K562 (cell line): ENCODE data around the gene RPS15A. TPM values are rescaled to one million over a fixed set of nuclear protein-coding genes. Genes with fewer than 3 reads are reported as not detected.

ENCODE experiments used
- COPS2 ChIP-seq: fragments of 450-650 bp; conservative IDR thresholded peaks from 2 replicates; pipeline ENCODE4 v1.6.1; 2016; ENCODE audit warnings: mild to moderate bottlenecking, moderate library complexity
- CSDE1 ChIP-seq, 2 experiments: fragments of 450-650 bp; IDR thresholded peaks; 2 replicates each; pipeline ENCODE4 v1.6.1; 2016; ENCODE audit warnings: mild to moderate bottlenecking in 1 of 2
- GATAD2A ChIP-seq: fragments of 450-650 bp; IDR thresholded peaks from 2 replicates; pipeline ENCODE4 v1.6.1; 2017
- GTF2E2 ChIP-seq: fragments of 200-800 bp; sonication (Bioruptor generic); IDR thresholded peaks from 2 replicates; pipeline ENCODE4 v1.6.1; 2016; ENCODE audit warnings: missing genetic modification characterization, missing compliant biosample characterization
- GTF2F1 ChIP-seq: IDR thresholded peaks from 2 replicates; pipeline ENCODE4 v1.6.1; 2011; ENCODE audit warnings: low read depth, low read length, improper control_type of control experiment
- LARP7 ChIP-seq: fragments of 450-650 bp; IDR thresholded peaks from 2 replicates; pipeline ENCODE4 v1.6.1; 2016
- MAFF ChIP-seq: IDR thresholded peaks from 2 replicates; pipeline ENCODE4 v1.6.1; 2012; ENCODE audit warnings: low read length, improper control_type of control experiment
- MYNN ChIP-seq, 2 experiments: sonication (generic); formaldehyde crosslinking in 1 of 2; IDR thresholded peaks; 2 replicates each; pipeline versions ENCODE4 v1.5.0 to v1.6.1; 2016 to 2020; ENCODE audit warnings: antibody characterized with exemption in 1 of 2, missing genetic modification reagents in 1 of 2
- POLR2B ChIP-seq: fragments of 450-650 bp; IDR thresholded peaks from 2 replicates; pipeline ENCODE4 v1.6.1; 2018; ENCODE audit warnings: low read depth; ENCODE audit not compliant: partially characterized antibody
- SFPQ ChIP-seq: fragments of 200-400 bp; formaldehyde crosslinking; IDR thresholded peaks from 2 replicates; pipeline ENCODE4 v1.6.1; 2017; ENCODE audit warnings: mild to moderate bottlenecking, low read depth, low read length, moderate library complexity
- SIN3B ChIP-seq: fragments of 450-650 bp; IDR thresholded peaks from 2 replicates; pipeline ENCODE4 v1.6.1; 2017; ENCODE audit warnings: low read depth, mild to moderate bottlenecking, moderate library complexity
- SIRT6 ChIP-seq: IDR thresholded peaks from one replicate; pipeline ENCODE4 v1.6.1; 2012; ENCODE audit warnings: low read depth, mild to moderate bottlenecking, control low read depth, inconsistent platforms, low read length, moderate library complexity
- TAF1 ChIP-seq: IDR thresholded peaks from 2 replicates; pipeline ENCODE4 v1.6.1; 2011; ENCODE audit warnings: mild to moderate bottlenecking, low read length, moderate library complexity; ENCODE audit not compliant: insufficient read depth, control insufficient read depth, severe bottlenecking; ENCODE audit errors: extremely low read depth
- XRCC5 ChIP-seq: fragments of 200-400 bp; formaldehyde crosslinking; IDR thresholded peaks from 2 replicates; pipeline ENCODE4 v1.6.1; 2017; ENCODE audit warnings: low read depth, mild to moderate bottlenecking, low read length
- ZC3H4 ChIP-seq: sonication (generic); formaldehyde crosslinking; IDR thresholded peaks from 2 replicates; pipeline ENCODE4 v1.9.0; 2021; ENCODE audit warnings: missing genetic modification reagents, borderline replicate concordance
- ZNF174 ChIP-seq: fragments of 250-450 bp; sonication (Bioruptor Pico); IDR thresholded peaks from 2 replicates; pipeline ENCODE4 v1.4.0; 2020; ENCODE audit warnings: mild to moderate bottlenecking
- ZNF24 ChIP-seq: fragments of 450-650 bp; IDR thresholded peaks from 2 replicates; pipeline ENCODE4 v1.6.1; 2016
- ZNF507 ChIP-seq: conservative IDR thresholded peaks from 2 replicates; pipeline ENCODE4 v1.6.1; 2017; ENCODE audit warnings: missing genetic modification characterization, missing compliant biosample characterization
- ZNF707 ChIP-seq: fragments of 250-450 bp; sonication (Bioruptor Pico); conservative IDR thresholded peaks from 2 replicates; pipeline ENCODE4 v1.8.0; 2022; ENCODE audit warnings: inconsistent platforms, mild to moderate bottlenecking, moderate library complexity
- ZNF780A ChIP-seq: fragments of 250-450 bp; sonication (Bioruptor Pico); IDR thresholded peaks from 2 replicates; pipeline ENCODE4 v1.5.0; 2021; ENCODE audit warnings: mild to moderate bottlenecking
- ZNF830 ChIP-seq: fragments of 250-450 bp; sonication (Bioruptor Pico); IDR thresholded peaks from 2 replicates; pipeline ENCODE4 v1.5.0; 2021; ENCODE audit warnings: mild to moderate bottlenecking
- polyA plus RNA-seq, 8 experiments: library from polyadenylated mRNA; depleted of rRNA in 4 of 8; stranded (reverse) in 5 of 8; unstranded in 3 of 8; fragments of >200 nt; fragmentation: Nextera tagmentation in 2 of 8; fragmentation: Illumina TruSeq in 1 of 8; extraction: Ambion mirVana in 2 of 8; extraction: Trizol in 1 of 8; gene quantifications; 2 replicates each; pipeline versions ENCODE4 v1.2.1 to v1.2.3, GENCODE V29; 2011 to 2014; ENCODE audit warnings: inconsistent platforms in 1 of 8, missing spikeins in 1 of 8
- total RNA-seq, 7 experiments: library from RNA; depleted of rRNA in 6 of 7; stranded (reverse); fragments of >200 nt in 6 of 7; fragmentation: Illumina TruSeq in 2 of 7; extraction: Trizol in 2 of 7; gene quantifications; 2 replicates each; pipeline versions ENCODE4 v1.2.1 to v1.2.3, GENCODE V29; 2011 to 2021; ENCODE audit warnings: low replicate concordance in 1 of 7
- TF ChIP-seq, protein P1 (sequence below): fragments of 450-650 bp; IDR thresholded peaks from 2 replicates; pipeline ENCODE4 v1.6.1; 2018; ENCODE audit not compliant: partially characterized antibody
- TF ChIP-seq, protein P2 (sequence below): sonication (generic); formaldehyde crosslinking; IDR thresholded peaks from 2 replicates; pipeline ENCODE4 v1.8.0; 2022; ENCODE audit warnings: mild to moderate bottlenecking, missing genetic modification reagents

Gene RPS15A
- total and polyA plus RNA-seq, 9 of the 15 experiments (the other 6 are each of a cell fraction or from before 2014, with no cell fraction given): 1,397 to 5,474 (median 2,798) TPM

DNA sequence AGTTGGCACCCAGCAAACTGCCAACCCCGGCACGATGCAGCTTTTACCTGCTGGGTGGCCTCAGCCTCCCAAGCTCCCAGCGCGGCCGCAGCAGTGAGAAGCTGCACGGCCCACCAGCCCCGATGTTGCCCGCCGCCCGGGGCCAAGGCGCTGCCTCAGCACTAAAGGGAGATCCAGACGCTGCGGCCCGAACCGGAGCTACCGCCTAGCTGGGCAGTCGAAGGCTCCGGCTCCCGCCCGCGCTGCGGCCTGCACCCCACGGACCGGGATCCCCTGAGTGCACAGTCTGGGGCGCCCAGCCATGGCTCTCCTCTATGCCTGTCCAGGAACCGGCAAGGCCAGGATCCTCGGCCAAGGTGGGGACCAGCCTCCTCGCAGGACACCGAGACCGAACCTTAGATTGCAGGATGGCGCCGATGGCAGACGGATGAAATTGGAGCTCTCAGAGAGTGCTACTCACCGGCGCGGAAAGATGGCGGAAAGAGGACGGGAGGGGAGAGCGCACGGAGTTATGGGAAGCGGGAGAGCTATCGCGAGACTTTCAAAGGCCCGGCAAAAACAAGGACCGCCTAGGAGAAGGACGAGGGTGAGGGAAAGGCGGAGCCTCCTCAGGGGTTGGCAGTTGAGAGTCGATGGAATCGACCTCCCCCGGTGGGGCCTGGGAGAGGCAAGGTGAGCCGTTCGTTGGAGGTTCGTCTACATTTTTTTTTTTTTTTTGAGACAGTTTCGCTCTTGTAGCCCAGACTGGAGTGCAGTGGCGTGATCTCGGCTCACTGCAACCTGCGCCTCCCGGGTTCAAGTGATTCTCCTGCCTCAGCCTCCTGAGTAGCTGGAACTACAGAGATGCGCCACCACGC, at the start of gene RPS15A (continued):
- TF ChIP-seq, protein P1, sequence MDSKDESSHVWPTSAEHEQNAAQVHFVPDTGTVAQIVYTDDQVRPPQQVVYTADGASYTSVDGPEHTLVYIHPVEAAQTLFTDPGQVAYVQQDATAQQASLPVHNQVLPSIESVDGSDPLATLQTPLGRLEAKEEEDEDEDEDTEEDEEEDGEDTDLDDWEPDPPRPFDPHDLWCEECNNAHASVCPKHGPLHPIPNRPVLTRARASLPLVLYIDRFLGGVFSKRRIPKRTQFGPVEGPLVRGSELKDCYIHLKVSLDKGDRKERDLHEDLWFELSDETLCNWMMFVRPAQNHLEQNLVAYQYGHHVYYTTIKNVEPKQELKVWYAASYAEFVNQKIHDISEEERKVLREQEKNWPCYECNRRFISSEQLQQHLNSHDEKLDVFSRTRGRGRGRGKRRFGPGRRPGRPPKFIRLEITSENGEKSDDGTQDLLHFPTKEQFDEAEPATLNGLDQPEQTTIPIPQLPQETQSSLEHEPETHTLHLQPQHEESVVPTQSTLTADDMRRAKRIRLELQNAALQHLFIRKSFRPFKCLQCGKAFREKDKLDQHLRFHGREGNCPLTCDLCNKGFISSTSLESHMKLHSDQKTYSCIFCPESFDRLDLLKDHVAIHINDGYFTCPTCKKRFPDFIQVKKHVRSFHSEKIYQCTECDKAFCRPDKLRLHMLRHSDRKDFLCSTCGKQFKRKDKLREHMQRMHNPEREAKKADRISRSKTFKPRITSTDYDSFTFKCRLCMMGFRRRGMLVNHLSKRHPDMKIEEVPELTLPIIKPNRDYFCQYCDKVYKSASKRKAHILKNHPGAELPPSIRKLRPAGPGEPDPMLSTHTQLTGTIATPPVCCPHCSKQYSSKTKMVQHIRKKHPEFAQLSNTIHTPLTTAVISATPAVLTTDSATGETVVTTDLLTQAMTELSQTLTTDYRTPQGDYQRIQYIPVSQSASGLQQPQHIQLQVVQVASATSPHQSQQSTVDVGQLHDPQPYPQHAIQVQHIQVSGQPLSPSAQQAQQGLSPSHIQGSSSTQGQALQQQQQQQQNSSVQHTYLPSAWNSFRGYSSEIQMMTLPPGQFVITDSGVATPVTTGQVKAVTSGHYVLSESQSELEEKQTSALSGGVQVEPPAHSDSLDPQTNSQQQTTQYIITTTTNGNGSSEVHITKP: peak; percentile 5
- peak; percentile 99 for TF ChIP-seq POLR2B
- TF ChIP-seq SFPQ: no peak
- peak; percentile 93 for TF ChIP-seq TAF1
- TF ChIP-seq ZNF830 (CRISPR knock-in tag): peak; percentile 77; the same call in 1 of the 2 replicates
- no peak for TF ChIP-seq MYNN (IDR thresholded peaks at IDR 0.05)
- no peak for TF ChIP-seq MYNN (CRISPR knock-in tag; IDR thresholded peaks at IDR 0.05)
- no peak for TF ChIP-seq COPS2
- no peak for TF ChIP-seq LARP7
- TF ChIP-seq GTF2F1: peak; percentile 91; the same call in 1 of the 2 replicates
- TF ChIP-seq ZC3H4 (CRISPR knock-in tag): no peak
- TF ChIP-seq XRCC5: peak; percentile 78; the same call in 1 of the 2 replicates
- peak; percentile 94 for TF ChIP-seq GTF2E2
- TF ChIP-seq ZNF24: no peak; the same call in 1 of the 2 replicates
- peak; percentile 42; the same call in 1 of the 2 replicates for TF ChIP-seq GATAD2A
- TF ChIP-seq SIN3B: no peak; the same call in 1 of the 2 replicates
- TF ChIP-seq ZNF174 (CRISPR knock-in tag): no peak
- no peak for TF ChIP-seq MAFF
- TF ChIP-seq SIRT6: no peak
- TF ChIP-seq, protein P2, sequence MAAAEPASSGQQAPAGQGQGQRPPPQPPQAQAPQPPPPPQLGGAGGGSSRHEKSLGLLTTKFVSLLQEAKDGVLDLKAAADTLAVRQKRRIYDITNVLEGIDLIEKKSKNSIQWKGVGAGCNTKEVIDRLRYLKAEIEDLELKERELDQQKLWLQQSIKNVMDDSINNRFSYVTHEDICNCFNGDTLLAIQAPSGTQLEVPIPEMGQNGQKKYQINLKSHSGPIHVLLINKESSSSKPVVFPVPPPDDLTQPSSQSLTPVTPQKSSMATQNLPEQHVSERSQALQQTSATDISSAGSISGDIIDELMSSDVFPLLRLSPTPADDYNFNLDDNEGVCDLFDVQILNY (CRISPR knock-in tag): peak; percentile 60
- no peak for TF ChIP-seq ZNF707 (CRISPR knock-in tag)
- no peak for TF ChIP-seq ZNF780A
- TF ChIP-seq ZNF507 (tag): no peak
- no peak for TF ChIP-seq CSDE1 (IDR thresholded peaks at IDR 0.05)
